Liver (tissue), 9 donors: Measurements from ENCODE around the gene CACNA1H. TPM values are rescaled to one million over a fixed set of nuclear protein-coding genes. Genes with fewer than 3 reads are reported as not detected.

Experiments used
- DNase-seq: peaks from one replicate; pipeline ENCODE4 v3.0.0-alpha.2; 2017; ENCODE audit warnings: low spot score
- H3K27ac ChIP-seq, 2 donors: one replicate each; pipeline ENCODE4 v1.7.0; 2013; ENCODE audit warnings: inconsistent platforms in 2 of 2, low read length in 2 of 2, control low read depth in 1 of 2, low read depth in 1 of 2, mild to moderate bottlenecking in 1 of 2
- H3K27me3 ChIP-seq, 4 donors: one replicate each; pipeline versions ENCODE4 v1.6.1 to v1.7.0; 2013; ENCODE audit warnings: low read length in 3 of 4, inconsistent platforms in 1 of 4, mild to moderate bottlenecking in 1 of 4, moderate library complexity in 1 of 4; ENCODE audit not compliant: control insufficient read depth in 4 of 4, insufficient read depth in 4 of 4
- H3K36me3 ChIP-seq, 4 donors: one replicate each; pipeline versions ENCODE4 v1.6.1 to v1.7.0; 2013; ENCODE audit warnings: low read length in 3 of 4, mild to moderate bottlenecking in 3 of 4, low read depth in 1 of 4, moderate library complexity in 1 of 4; ENCODE audit not compliant: control insufficient read depth in 4 of 4, insufficient read depth in 3 of 4
- H3K4me1 ChIP-seq, 4 donors: one replicate each; pipeline versions ENCODE4 v1.6.1 to v1.7.0; 2013; ENCODE audit warnings: low read length in 3 of 4, mild to moderate bottlenecking in 3 of 4, moderate library complexity in 1 of 4; ENCODE audit not compliant: control insufficient read depth in 4 of 4, insufficient read depth in 4 of 4
- H3K4me3 ChIP-seq, 3 donors: one replicate each; pipeline versions ENCODE4 v1.6.1 to v1.7.0; 2013; ENCODE audit warnings: low read length in 3 of 3, control low read depth in 1 of 3, low read depth in 1 of 3, mild to moderate bottlenecking in 1 of 3
- H3K9ac ChIP-seq, 2 donors: one replicate each; pipeline ENCODE4 v1.7.0; 2013; ENCODE audit warnings: low read length in 2 of 2, mild to moderate bottlenecking in 2 of 2, moderate library complexity in 2 of 2, control low read depth in 1 of 2, low read depth in 1 of 2
- H3K9me3 ChIP-seq, 4 donors: one replicate each; pipeline versions ENCODE4 v1.6.1 to v1.7.0; 2013; ENCODE audit warnings: low read length in 3 of 4; ENCODE audit not compliant: control insufficient read depth in 4 of 4
- EGR1 ChIP-seq, 2 donors: IDR thresholded peaks; 2 replicates each; pipeline ENCODE4 v1.6.1; 2016 to 2018; ENCODE audit warnings: antibody characterized with exemption in 2 of 2, low read depth in 2 of 2
- FOXA1 ChIP-seq: IDR thresholded peaks from 2 replicates; pipeline ENCODE4 v1.6.1; 2016; ENCODE audit warnings: antibody characterized with exemption
- FOXA2 ChIP-seq: IDR thresholded peaks from 2 replicates; pipeline ENCODE4 v1.6.1; 2016; ENCODE audit warnings: antibody characterized with exemption
- GABPA ChIP-seq, 2 donors: IDR thresholded peaks in 1 of 2; conservative IDR thresholded peaks in 1 of 2; 2 replicates each; pipeline ENCODE4 v1.6.1; 2016; ENCODE audit warnings: antibody characterized with exemption in 2 of 2, mild to moderate bottlenecking in 1 of 2, moderate library complexity in 1 of 2
- HNF4A ChIP-seq, 2 donors: conservative IDR thresholded peaks; 2 replicates each; pipeline ENCODE4 v1.6.1; 2016; ENCODE audit warnings: antibody characterized with exemption in 2 of 2, mild to moderate bottlenecking in 2 of 2
- HNF4G ChIP-seq: IDR thresholded peaks from 2 replicates; pipeline ENCODE4 v1.6.1; 2016; ENCODE audit warnings: antibody characterized with exemption
- JUND ChIP-seq, 2 donors: IDR thresholded peaks; 2 replicates each; pipeline ENCODE4 v1.6.1; 2016; ENCODE audit warnings: antibody characterized with exemption in 2 of 2
- MAX ChIP-seq: IDR thresholded peaks from 2 replicates; pipeline ENCODE4 v1.6.1; 2016; ENCODE audit warnings: antibody characterized with exemption
- NR2F2 ChIP-seq: IDR thresholded peaks from 2 replicates; pipeline ENCODE4 v1.6.1; 2016; ENCODE audit warnings: antibody characterized with exemption
- RAD21 ChIP-seq, 2 donors: IDR thresholded peaks; 2 replicates each; pipeline ENCODE4 v1.6.1; 2016; ENCODE audit warnings: antibody characterized with exemption in 2 of 2, mild to moderate bottlenecking in 2 of 2
- RXRA ChIP-seq, 2 donors: IDR thresholded peaks; 2 replicates each; pipeline ENCODE4 v1.6.1; 2017 to 2018; ENCODE audit warnings: antibody characterized with exemption in 2 of 2, mild to moderate bottlenecking in 1 of 2
- SP1 ChIP-seq: IDR thresholded peaks from 2 replicates; pipeline ENCODE4 v1.6.1; 2018; ENCODE audit warnings: antibody characterized with exemption, mild to moderate bottlenecking
- TAF1 ChIP-seq: conservative IDR thresholded peaks from 2 replicates; pipeline ENCODE4 v1.6.1; 2016; ENCODE audit warnings: antibody characterized with exemption, mild to moderate bottlenecking
- ZBTB33 ChIP-seq: IDR thresholded peaks from 2 replicates; pipeline ENCODE4 v1.6.1; 2016; ENCODE audit warnings: antibody characterized with exemption
- WGBS: extraction: QIAGEN DNeasy Blood & Tissue Kit; methylation state at CpG from one replicate; pipeline ENCODE4 v1.1.7; 2013; 5-methylcytosine and 5-hydroxymethylcytosine counted together
- polyA plus RNA-seq, 2 donors: library from polyadenylated mRNA; stranded (reverse) in 1 of 2; unstranded in 1 of 2; fragments of 200-250 nt in 1 of 2; fragments of >200 nt in 1 of 2; fragmentation: Nextera tagmentation in 1 of 2; extraction: Ambion mirVana in 1 of 2; gene quantifications; one replicate each; pipeline versions ENCODE4 v1.2.1 to v1.2.3, GENCODE V29; 2013 to 2015
- total RNA-seq, 2 donors: library from RNA; depleted of rRNA; stranded (reverse); fragments of >200 nt; gene quantifications; one replicate each; pipeline ENCODE4 v1.2.3, GENCODE V29; 2014
- TF ChIP-seq, protein P1 (sequence below): fragments of 150-350 bp; IDR thresholded peaks from 2 replicates; pipeline ENCODE4 v1.5.1; 2017; ENCODE audit warnings: improper control_type of control experiment, low read depth, low read length; ENCODE audit not compliant: missing input control
- TF ChIP-seq, protein P2 (sequence below): IDR thresholded peaks from 2 replicates; pipeline ENCODE4 v1.6.1; 2016; ENCODE audit warnings: antibody characterized with exemption
- TF ChIP-seq, protein P3 (sequence below): IDR thresholded peaks from 2 replicates; pipeline ENCODE4 v1.6.1; 2016; ENCODE audit warnings: antibody characterized with exemption, mild to moderate bottlenecking
- donor health status: healthy.
- donor health status: healthy.
- donor health status: healthy.
- donor health status: healthy.
- donor health status: healthy.

Gene CACNA1H
- total and polyA plus RNA-seq, 4 donors: 0.21 to 8.5 (median 6.1) TPM

DNA sequence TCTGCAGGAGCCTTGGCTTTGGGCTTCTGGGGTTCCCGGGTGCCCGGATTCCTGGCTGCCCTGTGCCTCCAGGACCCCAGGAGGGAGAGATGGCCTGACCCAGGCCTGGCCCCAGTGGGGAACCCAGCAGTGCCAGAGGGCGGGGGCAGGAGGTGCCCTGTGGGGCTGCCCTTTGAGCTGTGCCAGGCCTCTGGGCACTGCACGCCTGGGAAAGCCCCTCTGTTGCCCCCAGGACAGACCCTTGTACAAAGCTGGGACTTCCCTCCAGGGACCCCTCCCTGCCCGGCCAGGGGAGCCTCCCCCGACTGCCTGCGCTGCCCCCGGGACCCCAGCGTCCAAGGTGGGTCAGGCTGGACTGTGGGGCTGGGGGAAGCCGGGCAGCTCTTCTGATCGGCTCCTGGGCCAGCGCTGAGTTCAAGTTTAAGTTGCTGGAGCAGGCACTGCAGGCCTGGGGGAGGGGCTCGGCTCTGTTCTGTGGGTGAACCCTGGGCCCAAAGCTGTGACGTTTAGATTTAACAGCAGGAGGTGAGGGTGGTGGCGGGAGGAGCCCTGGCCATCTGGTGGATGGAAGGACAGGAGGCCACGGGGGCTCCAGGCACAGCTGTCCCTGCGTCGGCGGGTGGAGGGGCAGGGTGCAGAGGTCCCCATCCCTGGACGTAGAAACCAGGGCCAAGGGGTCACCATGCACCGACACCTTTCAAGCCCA, 29.2 kb upstream of the CACNA1H start:
- 73% methylated on average over 21 of the region's 21 CpGs for WGBS
- no peak overlapping the region for H3K4me3 ChIP-seq
- no peak overlapping the region for H3K27ac ChIP-seq
- H3K9ac ChIP-seq: no peak overlapping the region
- H3K4me1 ChIP-seq: no peaks in the 10 kb centered on the region
- no peaks in the 10 kb centered on the region for H3K9me3 ChIP-seq
- TF ChIP-seq SP1 (no peak), JUND (IDR thresholded peaks at IDR 0.05) (no peak), FOXA1 (no peak), GABPA (IDR thresholded peaks at IDR 0.05 in 1 of 2, conservative IDR thresholded peaks at IDR 0.05 in 1 of 2) (no peak)
- TF ChIP-seq, protein P1, sequence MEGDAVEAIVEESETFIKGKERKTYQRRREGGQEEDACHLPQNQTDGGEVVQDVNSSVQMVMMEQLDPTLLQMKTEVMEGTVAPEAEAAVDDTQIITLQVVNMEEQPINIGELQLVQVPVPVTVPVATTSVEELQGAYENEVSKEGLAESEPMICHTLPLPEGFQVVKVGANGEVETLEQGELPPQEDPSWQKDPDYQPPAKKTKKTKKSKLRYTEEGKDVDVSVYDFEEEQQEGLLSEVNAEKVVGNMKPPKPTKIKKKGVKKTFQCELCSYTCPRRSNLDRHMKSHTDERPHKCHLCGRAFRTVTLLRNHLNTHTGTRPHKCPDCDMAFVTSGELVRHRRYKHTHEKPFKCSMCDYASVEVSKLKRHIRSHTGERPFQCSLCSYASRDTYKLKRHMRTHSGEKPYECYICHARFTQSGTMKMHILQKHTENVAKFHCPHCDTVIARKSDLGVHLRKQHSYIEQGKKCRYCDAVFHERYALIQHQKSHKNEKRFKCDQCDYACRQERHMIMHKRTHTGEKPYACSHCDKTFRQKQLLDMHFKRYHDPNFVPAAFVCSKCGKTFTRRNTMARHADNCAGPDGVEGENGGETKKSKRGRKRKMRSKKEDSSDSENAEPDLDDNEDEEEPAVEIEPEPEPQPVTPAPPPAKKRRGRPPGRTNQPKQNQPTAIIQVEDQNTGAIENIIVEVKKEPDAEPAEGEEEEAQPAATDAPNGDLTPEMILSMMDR: no peak
- peaks cover 0 to 3% (median 0%) of the 10 kb centered on the region in 4 donors for H3K27me3 ChIP-seq
- no peak for DNase-seq
- no peaks in the 10 kb centered on the region for H3K36me3 ChIP-seq

- DNase-seq: no peak
- peaks cover 0 to 3% (median 0%) of the 10 kb centered on the region in 4 donors for H3K27me3 ChIP-seq
- H3K9me3 ChIP-seq: no peaks in the 10 kb centered on the region
- 92% methylated on average over 18 of the region's 18 CpGs for WGBS
- no peaks in the 10 kb centered on the region for H3K36me3 ChIP-seq
- H3K9ac ChIP-seq: no peak overlapping the region
- H3K4me1 ChIP-seq: no peaks in the 10 kb centered on the region
- TF ChIP-seq TAF1 (no peak), NR2F2 (no peak), JUND (IDR thresholded peaks at IDR 0.05) (no peak), RXRA (IDR thresholded peaks at IDR 0.05) (no peak), EGR1 (IDR thresholded peaks at IDR 0.05; ENCODE audit: low read depth in 2 of 2) (no peak), RAD21 (IDR thresholded peaks at IDR 0.05) (no peak), HNF4A (conservative IDR thresholded peaks at IDR 0.05) (no peak), ZBTB33 (no peak), FOXA1 (no peak), HNF4G (no peak), MAX (no peak), FOXA2 (no peak)
- TF ChIP-seq, protein P2, sequence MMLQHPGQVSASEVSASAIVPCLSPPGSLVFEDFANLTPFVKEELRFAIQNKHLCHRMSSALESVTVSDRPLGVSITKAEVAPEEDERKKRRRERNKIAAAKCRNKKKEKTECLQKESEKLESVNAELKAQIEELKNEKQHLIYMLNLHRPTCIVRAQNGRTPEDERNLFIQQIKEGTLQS: no peak
- TF ChIP-seq, protein P3, sequence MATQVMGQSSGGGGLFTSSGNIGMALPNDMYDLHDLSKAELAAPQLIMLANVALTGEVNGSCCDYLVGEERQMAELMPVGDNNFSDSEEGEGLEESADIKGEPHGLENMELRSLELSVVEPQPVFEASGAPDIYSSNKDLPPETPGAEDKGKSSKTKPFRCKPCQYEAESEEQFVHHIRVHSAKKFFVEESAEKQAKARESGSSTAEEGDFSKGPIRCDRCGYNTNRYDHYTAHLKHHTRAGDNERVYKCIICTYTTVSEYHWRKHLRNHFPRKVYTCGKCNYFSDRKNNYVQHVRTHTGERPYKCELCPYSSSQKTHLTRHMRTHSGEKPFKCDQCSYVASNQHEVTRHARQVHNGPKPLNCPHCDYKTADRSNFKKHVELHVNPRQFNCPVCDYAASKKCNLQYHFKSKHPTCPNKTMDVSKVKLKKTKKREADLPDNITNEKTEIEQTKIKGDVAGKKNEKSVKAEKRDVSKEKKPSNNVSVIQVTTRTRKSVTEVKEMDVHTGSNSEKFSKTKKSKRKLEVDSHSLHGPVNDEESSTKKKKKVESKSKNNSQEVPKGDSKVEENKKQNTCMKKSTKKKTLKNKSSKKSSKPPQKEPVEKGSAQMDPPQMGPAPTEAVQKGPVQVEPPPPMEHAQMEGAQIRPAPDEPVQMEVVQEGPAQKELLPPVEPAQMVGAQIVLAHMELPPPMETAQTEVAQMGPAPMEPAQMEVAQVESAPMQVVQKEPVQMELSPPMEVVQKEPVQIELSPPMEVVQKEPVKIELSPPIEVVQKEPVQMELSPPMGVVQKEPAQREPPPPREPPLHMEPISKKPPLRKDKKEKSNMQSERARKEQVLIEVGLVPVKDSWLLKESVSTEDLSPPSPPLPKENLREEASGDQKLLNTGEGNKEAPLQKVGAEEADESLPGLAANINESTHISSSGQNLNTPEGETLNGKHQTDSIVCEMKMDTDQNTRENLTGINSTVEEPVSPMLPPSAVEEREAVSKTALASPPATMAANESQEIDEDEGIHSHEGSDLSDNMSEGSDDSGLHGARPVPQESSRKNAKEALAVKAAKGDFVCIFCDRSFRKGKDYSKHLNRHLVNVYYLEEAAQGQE: no peak
- no peak overlapping the region for H3K27ac ChIP-seq
- H3K4me3 ChIP-seq: no peak overlapping the region
Measured at GRCh38 chr16:1124291-1124690, 28.6 kb upstream of the CACNA1H start.
